Tibial artery (tissue), 4 donors: Measurements from ENCODE around the gene SLC38A11.

Experiments
- DNase-seq, 2 donors: peaks; one replicate each; pipeline ENCODE4 v3.0.0-alpha.2; 2019
- H3K27ac ChIP-seq, 2 donors: fragments of 200-600 bp; sonication (generic) in 1 of 2; 1 replicate in 1 of 2; 2 replicates in 1 of 2; pipeline ENCODE4 v1.5.1; 2018 to 2019; ENCODE audit warnings: mild to moderate bottlenecking in 1 of 2
- H3K27me3 ChIP-seq, 2 donors: fragments of 200-600 bp; sonication (generic) in 1 of 2; one replicate each; pipeline versions ENCODE4 v1.5.1 to v1.6.0; 2016 to 2019
- H3K36me3 ChIP-seq, 3 donors: fragments of 200-600 bp; sonication (generic) in 2 of 3; one replicate each; pipeline ENCODE4 v1.5.1; 2016 to 2019; ENCODE audit warnings: mild to moderate bottlenecking in 2 of 3
- H3K4me1 ChIP-seq, 4 donors: fragments of 200-600 bp; sonication (generic) in 2 of 4; 1 replicate in 3 of 4; 2 replicates in 1 of 4; pipeline ENCODE4 v1.5.1; 2016 to 2019
- H3K4me3 ChIP-seq, 2 donors: fragments of 200-600 bp; sonication (generic) in 1 of 2; 1 replicate in 1 of 2; 2 replicates in 1 of 2; pipeline ENCODE4 v1.5.1; 2018 to 2019; ENCODE audit warnings: mild to moderate bottlenecking in 2 of 2
- H3K9me3 ChIP-seq, 3 donors: fragments of 200-600 bp; sonication (generic) in 1 of 3; one replicate each; pipeline ENCODE4 v1.5.1; 2016 to 2019
- intact Hi-C: fragments of 100-400 bp; cut with DNase I; formaldehyde crosslinking; loops from one replicate; pipeline ENCODE4 v1.15.0; 2023; ENCODE audit warnings: low total_unique reads
- TF ChIP-seq, protein P1 (sequence below), 2 experiments: fragments of 200-600 bp in 1 of 2; fragments of 450-650 bp in 1 of 2; IDR thresholded peaks; one replicate each; pipeline ENCODE4 v1.5.1; 2017 to 2019; ENCODE audit warnings: antibody characterized with exemption in 2 of 2, mild to moderate bottlenecking in 1 of 2, moderate library complexity in 1 of 2

The SLC38A11 gene

DNA sequence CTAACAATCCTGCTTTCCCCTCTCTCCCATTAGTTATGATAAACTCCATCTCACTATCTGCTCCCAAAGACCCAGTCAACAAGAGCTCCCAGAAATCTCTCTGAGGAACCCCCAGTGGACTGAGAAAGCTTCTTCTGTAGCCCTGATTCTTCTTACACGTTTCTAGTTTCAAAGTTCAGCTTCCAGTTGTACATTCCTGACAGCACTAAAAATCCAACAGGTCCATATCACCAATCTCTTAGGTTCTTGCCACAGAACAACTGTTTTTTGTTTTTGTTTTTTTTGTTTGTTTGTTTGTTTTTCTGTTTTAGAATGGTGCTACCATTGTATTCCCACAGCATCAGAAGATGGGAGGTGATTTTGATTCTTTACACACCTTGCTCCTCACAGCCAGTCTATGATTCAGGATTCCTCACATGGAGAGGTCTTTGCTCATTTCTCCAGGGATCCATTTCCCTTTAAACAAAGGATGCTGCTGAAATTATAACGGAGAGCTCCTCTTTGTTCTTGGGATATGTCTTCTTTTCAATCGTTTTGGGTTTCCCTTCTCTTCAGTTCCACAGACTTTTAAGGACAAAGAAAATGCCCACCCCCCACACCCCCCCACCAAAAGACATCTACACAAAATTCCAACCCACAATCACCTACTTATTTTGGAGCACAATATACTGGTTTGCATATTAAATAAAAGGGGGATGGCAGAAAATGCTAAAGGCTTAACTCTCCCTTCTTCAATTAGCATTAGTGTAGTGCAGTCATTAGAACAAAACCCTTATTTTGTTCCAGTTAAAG, 57.7 kb downstream of the SLC38A11 start:
- H3K27me3 ChIP-seq, result no peaks in the 10 kb centered on the region
- intact Hi-C loops, result no loop called here
- H3K9me3 ChIP-seq, result no peaks in the 10 kb centered on the region
- DNase-seq, result no peak
- H3K27ac ChIP-seq, result no peak overlapping the region
- H3K4me1 ChIP-seq, result no peaks in the 10 kb centered on the region
- no peaks in the 10 kb centered on the region for H3K36me3 ChIP-seq
- H3K4me3 ChIP-seq, result no peak overlapping the region
- TF ChIP-seq, protein P1, sequence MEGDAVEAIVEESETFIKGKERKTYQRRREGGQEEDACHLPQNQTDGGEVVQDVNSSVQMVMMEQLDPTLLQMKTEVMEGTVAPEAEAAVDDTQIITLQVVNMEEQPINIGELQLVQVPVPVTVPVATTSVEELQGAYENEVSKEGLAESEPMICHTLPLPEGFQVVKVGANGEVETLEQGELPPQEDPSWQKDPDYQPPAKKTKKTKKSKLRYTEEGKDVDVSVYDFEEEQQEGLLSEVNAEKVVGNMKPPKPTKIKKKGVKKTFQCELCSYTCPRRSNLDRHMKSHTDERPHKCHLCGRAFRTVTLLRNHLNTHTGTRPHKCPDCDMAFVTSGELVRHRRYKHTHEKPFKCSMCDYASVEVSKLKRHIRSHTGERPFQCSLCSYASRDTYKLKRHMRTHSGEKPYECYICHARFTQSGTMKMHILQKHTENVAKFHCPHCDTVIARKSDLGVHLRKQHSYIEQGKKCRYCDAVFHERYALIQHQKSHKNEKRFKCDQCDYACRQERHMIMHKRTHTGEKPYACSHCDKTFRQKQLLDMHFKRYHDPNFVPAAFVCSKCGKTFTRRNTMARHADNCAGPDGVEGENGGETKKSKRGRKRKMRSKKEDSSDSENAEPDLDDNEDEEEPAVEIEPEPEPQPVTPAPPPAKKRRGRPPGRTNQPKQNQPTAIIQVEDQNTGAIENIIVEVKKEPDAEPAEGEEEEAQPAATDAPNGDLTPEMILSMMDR (IDR thresholded peaks at IDR 0.05), result no peak

DNA sequence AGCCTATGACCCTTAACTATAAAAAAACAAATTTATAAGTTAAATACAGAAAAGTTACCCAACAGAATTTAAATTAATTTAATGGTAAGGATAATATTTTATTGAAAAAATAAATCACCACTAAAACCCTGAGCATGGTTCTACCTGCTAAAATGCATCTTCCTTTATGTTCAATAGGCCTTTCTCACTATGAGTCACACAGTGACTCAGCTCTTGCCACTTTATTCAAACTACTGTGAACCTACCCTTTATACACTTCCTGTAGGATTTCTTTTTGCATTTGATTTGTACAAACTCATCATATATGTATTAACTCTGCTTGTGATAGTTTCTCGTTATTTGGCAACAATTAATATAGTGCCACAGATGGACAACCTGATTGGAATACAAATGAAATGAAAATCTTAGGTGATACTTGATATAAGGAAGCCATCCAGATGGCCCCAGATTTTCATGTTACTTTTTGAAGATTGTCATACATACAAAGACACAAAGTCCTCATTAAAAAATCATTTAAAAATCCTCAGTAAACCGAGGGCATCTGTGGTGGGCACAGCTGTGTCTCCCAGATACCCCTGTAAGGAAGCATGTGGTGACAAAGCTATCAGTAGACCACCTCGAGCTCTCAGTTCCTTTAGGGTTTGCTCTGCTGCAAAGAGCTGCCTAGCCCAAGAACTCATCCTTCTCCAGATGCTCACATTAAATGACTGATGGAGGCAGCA, 58.5 kb downstream of the SLC38A11 start:
- intact Hi-C loops, result no loop called here
- Histone ChIP-seq H3K4me3 (no peak overlapping the region), H3K27ac (no peak overlapping the region), H3K4me1 (no peaks in the 10 kb centered on the region), H3K36me3 (no peaks in the 10 kb centered on the region), H3K27me3 (no peaks in the 10 kb centered on the region), H3K9me3 (no peaks in the 10 kb centered on the region)
- TF ChIP-seq, protein P1 (IDR thresholded peaks at IDR 0.05), result no peak
- DNase-seq, result no peak

DNA sequence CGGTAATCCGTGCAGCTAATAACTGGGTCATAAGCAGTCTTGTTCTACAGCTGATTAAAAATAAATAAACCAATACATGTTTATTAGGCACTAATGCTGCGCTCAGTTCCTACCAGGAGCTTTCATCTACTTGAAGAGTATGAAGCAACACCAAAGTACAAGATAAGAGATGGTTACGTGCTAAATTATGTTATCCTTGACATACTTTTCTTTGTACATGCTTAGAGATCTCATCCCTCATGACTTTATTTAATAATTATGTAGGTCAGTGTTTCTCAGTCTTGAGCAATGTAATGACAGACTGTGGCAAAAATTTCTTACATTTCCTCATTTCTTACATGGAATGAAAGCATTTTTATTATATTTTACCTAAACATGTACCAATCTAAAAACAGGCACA, 59.1 kb downstream of the SLC38A11 start:
- no peak overlapping the region for H3K27ac ChIP-seq
- TF ChIP-seq, protein P1 (IDR thresholded peaks at IDR 0.05), result no peak
- intact Hi-C loops, result no loop called here
- no peaks in the 10 kb centered on the region for H3K9me3 ChIP-seq
- no peak overlapping the region for H3K4me3 ChIP-seq
- no peaks in the 10 kb centered on the region for H3K27me3 ChIP-seq
- no peaks in the 10 kb centered on the region for H3K36me3 ChIP-seq
- no peaks in the 10 kb centered on the region for H3K4me1 ChIP-seq
- DNase-seq, result no peak

DNA sequence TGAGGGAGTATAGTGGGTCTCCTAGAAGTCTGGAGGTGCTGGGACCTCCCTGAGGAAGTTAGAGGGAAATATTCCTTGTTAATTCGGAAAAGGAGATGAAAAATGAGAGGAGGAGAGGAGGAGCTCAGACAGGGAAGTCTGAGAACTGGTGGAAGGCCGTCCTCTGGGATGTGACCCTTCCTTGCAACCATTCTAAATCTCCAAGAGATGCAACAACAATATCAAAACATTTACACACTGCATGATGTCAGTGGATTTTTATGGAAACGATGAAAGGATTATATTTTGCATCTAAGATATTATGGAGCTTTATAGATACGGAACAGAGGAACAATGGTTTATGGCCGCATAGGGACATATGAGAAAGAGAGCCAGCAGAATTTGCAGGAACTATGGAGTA, 63.9 kb downstream of the SLC38A11 start:
- Histone ChIP-seq H3K27me3 (no peaks in the 10 kb centered on the region), H3K4me3 (no peak overlapping the region), H3K9me3 (no peaks in the 10 kb centered on the region), H3K4me1 (no peaks in the 10 kb centered on the region), H3K36me3 (no peaks in the 10 kb centered on the region), H3K27ac (no peak overlapping the region)
- TF ChIP-seq, protein P1 (IDR thresholded peaks at IDR 0.05), result no peak
- DNase-seq, result no peak
- intact Hi-C loops, result no loop called here

DNA sequence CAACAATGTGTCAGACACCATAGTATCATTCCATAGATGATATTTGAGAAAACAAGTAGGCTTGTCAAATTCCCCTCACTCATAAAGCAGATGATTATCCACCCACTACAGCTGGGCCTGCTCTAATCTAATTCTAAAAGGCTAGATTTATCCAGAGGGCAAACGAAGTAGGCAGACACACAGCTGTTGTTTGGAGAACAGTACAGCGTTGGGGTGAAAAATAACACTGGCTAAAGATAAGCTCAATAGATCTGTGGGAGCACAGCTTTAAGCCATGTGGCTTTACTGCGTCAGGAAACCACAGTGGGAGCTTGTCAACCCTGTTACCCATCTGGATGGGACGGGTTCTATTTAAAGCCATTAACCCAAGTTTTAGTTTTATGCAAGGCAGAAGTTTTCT, 64.8 kb downstream of the SLC38A11 start:
- Histone ChIP-seq H3K4me1 (no peaks in the 10 kb centered on the region), H3K27ac (no peak overlapping the region), H3K9me3 (no peaks in the 10 kb centered on the region), H3K27me3 (no peaks in the 10 kb centered on the region), H3K36me3 (no peaks in the 10 kb centered on the region), H3K4me3 (no peak overlapping the region)
- TF ChIP-seq, protein P1 (IDR thresholded peaks at IDR 0.05), result no peak
- intact Hi-C loops, result no loop called here
- DNase-seq, result no peak
